Prostate gland (tissue), 2 donors: ENCODE measurements around the gene HBE1. TPM values are rescaled to one million over a fixed set of nuclear protein-coding genes. Genes with fewer than 3 reads are reported as not detected.
"Not testable (repeated sequence)": the region's sequence is repeated elsewhere in the genome, so short reads cannot be mapped to it uniquely, and the experiment has no call there.

Source experiments
- DNase-seq: peaks from one replicate; pipeline ENCODE4 v3.0.0-alpha.2; 2019; ENCODE audit warnings: low spot score
- H3K27ac ChIP-seq, 2 donors: fragments of 200-600 bp; sonication (generic); 2 replicates each; pipeline ENCODE4 v1.5.1; 2017 to 2019
- H3K27me3 ChIP-seq: fragments of 200-600 bp; sonication (generic); replicated peaks from 2 replicates; pipeline ENCODE4 v1.5.1; 2019; ENCODE audit not compliant: insufficient read depth
- H3K36me3 ChIP-seq, 2 donors: fragments of 200-600 bp; sonication (generic); 1 replicate in 1 of 2; 2 replicates in 1 of 2; pipeline versions ENCODE4 v1.5.1 to v1.8.1; 2017 to 2019
- H3K4me1 ChIP-seq: fragments of 200-600 bp; sonication (generic); replicated peaks from 2 replicates; pipeline ENCODE4 v1.5.1; 2019
- H3K4me3 ChIP-seq, 2 donors: fragments of 200-600 bp; sonication (generic); 2 replicates each; pipeline ENCODE4 v1.5.1; 2017 to 2019
- H3K9me3 ChIP-seq: fragments of 200-600 bp; sonication (generic); 2 replicates; pipeline ENCODE4 v1.5.1; 2017
- CTCF ChIP-seq, 4 experiments: fragments of 200-600 bp in 2 of 4; fragments of 450-650 bp in 2 of 4; sonication (generic) in 2 of 4; IDR thresholded peaks; 1 replicate in 3 of 4; 2 replicates in 1 of 4; pipeline ENCODE4 v1.5.1; 2016 to 2019; ENCODE audit warnings: antibody characterized with exemption in 4 of 4, mild to moderate bottlenecking in 2 of 4, moderate library complexity in 2 of 4
- POLR2A ChIP-seq: fragments of 450-650 bp; IDR thresholded peaks from one replicate; pipeline ENCODE4 v1.6.1; 2016; ENCODE audit warnings: antibody characterized with exemption, mild to moderate bottlenecking
- POLR2AphosphoS5 ChIP-seq: sonication (generic); formaldehyde crosslinking; IDR thresholded peaks from one replicate; pipeline ENCODE4 v1.6.1; 2017; ENCODE audit warnings: antibody characterized with exemption
- WGBS: methylation state at CpG from one replicate; pipeline ENCODE4 v1.1.5; 2018; 5-methylcytosine and 5-hydroxymethylcytosine counted together
- intact Hi-C: fragments of 100-400 bp; cut with DNase I; formaldehyde crosslinking; loops from one replicate; pipeline ENCODE4 v1.14.2; 2022
- total RNA-seq, 2 donors: library from RNA; depleted of rRNA; stranded (reverse); fragments of >200 nt; gene quantifications; one replicate each; pipeline ENCODE4 v1.1.0, GENCODE V29; 2016

HBE1 gene
- not detected for total RNA-seq

GRCh38 chr11:5269715-5270147, at the start of gene HBE1:
TSS of gene HBE1 (minus strand) at chr11:5269945. CDS start at chr11:5269890, 55 bp downstream.
- Histone ChIP-seq H3K36me3 (no peaks in the 10 kb centered on the region), H3K9me3 (no peaks in the 10 kb centered on the region), H3K27me3 (no peaks in the 10 kb centered on the region), H3K27ac (no peak within 1 kb of the TSS), H3K4me3 (no peak within 1 kb of the TSS), H3K4me1 (no peaks in the 10 kb centered on the region)
- 52% methylated on average over 4 of the region's 4 CpGs for WGBS
- intact Hi-C loops, result no loop called here
- DNase-seq, result no peak
- no peak for TF ChIP-seq POLR2A

GRCh38 chr11:5317292-5317691, 47.5 kb upstream of the HBE1 start:
- Histone ChIP-seq H3K36me3 (no peaks in the 10 kb centered on the region), H3K4me3 (no peak overlapping the region), H3K27ac (no peak overlapping the region), H3K4me1 (no peaks in the 10 kb centered on the region), H3K9me3 (no peaks in the 10 kb centered on the region), H3K27me3 (no peaks in the 10 kb centered on the region)
- TF ChIP-seq POLR2AphosphoS5 (no peak), CTCF (IDR thresholded peaks at IDR 0.05) (no peak), POLR2A (no peak)
- no peak for DNase-seq
- intact Hi-C loops, result no loop called here
- 47% methylated on average over 5 of the region's 5 CpGs for WGBS

- H3K9me3 ChIP-seq, DNase-seq, intact Hi-C loops, H3K4me3 ChIP-seq, H3K27me3 ChIP-seq, H3K4me1 ChIP-seq, H3K27ac ChIP-seq, H3K36me3 ChIP-seq: not testable (repeated sequence)
- 74% methylated on average over 3 of the region's 3 CpGs for WGBS
These were observed 43.7 kb upstream of the HBE1 start for GRCh38 chr11:5313326-5314023.

GRCh38 chr11:5310423-5310822, 40.7 kb upstream of the HBE1 start:
- Histone ChIP-seq H3K9me3 (no peaks in the 10 kb centered on the region), H3K4me3 (no peak overlapping the region), H3K36me3 (no peaks in the 10 kb centered on the region), H3K27ac (no peak overlapping the region), H3K4me1 (no peaks in the 10 kb centered on the region), H3K27me3 (no peaks in the 10 kb centered on the region)
- no peak for DNase-seq
- intact Hi-C loops, result no loop called here
- TF ChIP-seq POLR2AphosphoS5 (no peak), CTCF (IDR thresholded peaks at IDR 0.05) (no peak), POLR2A (no peak)
- WGBS, result 100% methylated on average over 1 of the region's 1 CpG

- TF ChIP-seq POLR2A, result no peak
- no peak for TF ChIP-seq CTCF (IDR thresholded peaks at IDR 0.05)
- no peak for TF ChIP-seq POLR2AphosphoS5
- no peak overlapping the region for H3K27ac ChIP-seq
- no peaks in the 10 kb centered on the region for H3K9me3 ChIP-seq
- H3K27me3 ChIP-seq, result no peaks in the 10 kb centered on the region
- DNase-seq, result no peak
- H3K36me3 ChIP-seq, result no peaks in the 10 kb centered on the region
- intact Hi-C loops, result no loop called here
- H3K4me1 ChIP-seq, result no peaks in the 10 kb centered on the region
- H3K4me3 ChIP-seq, result no peak overlapping the region
- 39% methylated on average over 2 of the region's 2 CpGs for WGBS
These were observed 37.7 kb upstream of the HBE1 start for GRCh38 chr11:5307256-5308019.

GRCh38 chr11:5304046-5304445, 34.3 kb upstream of the HBE1 start:
- WGBS, result 93% methylated on average over 1 of the region's 1 CpG
- no peaks in the 10 kb centered on the region for H3K9me3 ChIP-seq
- no peaks in the 10 kb centered on the region for H3K4me1 ChIP-seq
- H3K36me3 ChIP-seq, result no peaks in the 10 kb centered on the region
- TF ChIP-seq POLR2AphosphoS5 (no peak), CTCF (IDR thresholded peaks at IDR 0.05) (no peak), POLR2A (no peak)
- H3K27me3 ChIP-seq, result no peaks in the 10 kb centered on the region
- H3K27ac ChIP-seq, result no peak overlapping the region
- H3K4me3 ChIP-seq, result no peak overlapping the region
- intact Hi-C loops, result no loop called here
- no peak for DNase-seq
